Fibroblast of lung (primary cell): ENCODE data around the gene SUPT4H1.

Experiments used
- CTCF ChIP-seq, 2 donors: IDR thresholded peaks in 1 of 2; conservative IDR thresholded peaks in 1 of 2; 1 replicate in 1 of 2; 2 replicates in 1 of 2; pipeline ENCODE4 v1.5.1; 2011 to 2012; ENCODE audit warnings: low read length in 2 of 2, control low read depth in 1 of 2, inconsistent platforms in 1 of 2, low read depth in 1 of 2, mild to moderate bottlenecking in 1 of 2
- EZH2 ChIP-seq: IDR thresholded peaks from 2 replicates; pipeline ENCODE4 v1.5.1; 2012; ENCODE audit warnings: low read length, control low read depth, mild to moderate bottlenecking; ENCODE audit errors: missing control alignments

DNA sequence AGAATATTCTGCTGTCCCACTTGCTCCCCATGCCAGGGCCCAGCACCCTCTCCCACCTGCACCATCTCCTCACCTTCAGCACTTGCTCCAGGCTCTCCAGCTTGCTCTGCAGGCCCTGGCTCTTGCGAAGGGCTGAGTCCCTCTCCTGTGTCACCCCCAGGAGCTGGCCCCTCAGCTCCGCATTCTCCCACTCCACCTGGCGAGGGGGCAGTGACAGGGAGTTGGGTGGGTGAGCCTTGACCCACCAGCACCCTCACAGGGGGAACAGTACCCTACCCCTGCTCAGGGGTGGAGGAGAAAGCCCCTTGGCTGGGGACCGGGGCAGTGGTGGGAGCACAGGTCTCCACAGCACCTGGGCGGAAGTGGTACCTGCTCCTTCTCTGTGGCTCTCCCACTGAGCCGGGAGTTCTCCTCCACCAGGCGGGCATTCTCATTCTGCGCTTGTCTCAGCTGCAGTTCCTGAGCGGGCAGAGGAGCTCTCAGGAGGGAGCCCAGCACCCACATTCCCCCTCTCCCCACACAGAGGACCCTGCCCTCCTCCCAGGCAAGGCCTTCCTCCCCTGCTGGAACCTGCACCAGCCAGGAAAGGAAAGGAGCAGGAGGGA lies 29.3 kb downstream of the SUPT4H1 start:
- TF ChIP-seq CTCF (conservative IDR thresholded peaks at IDR 0.05 in 1 of 2, IDR thresholded peaks at IDR 0.05 in 1 of 2; ENCODE audit: low read depth in 1 of 2, low read length in 2 of 2) (no peak), EZH2 (no peak)
